ENCODE results near the gene ARMC5.
A peak's percentile ranks its signal among the peaks of the same experiment; 100 is the strongest.
"Not testable (repeated sequence)": the region's sequence is repeated elsewhere in the genome, so short reads cannot be mapped to it uniquely, and the experiment has no call there.

ARMC5 gene

DNA sequence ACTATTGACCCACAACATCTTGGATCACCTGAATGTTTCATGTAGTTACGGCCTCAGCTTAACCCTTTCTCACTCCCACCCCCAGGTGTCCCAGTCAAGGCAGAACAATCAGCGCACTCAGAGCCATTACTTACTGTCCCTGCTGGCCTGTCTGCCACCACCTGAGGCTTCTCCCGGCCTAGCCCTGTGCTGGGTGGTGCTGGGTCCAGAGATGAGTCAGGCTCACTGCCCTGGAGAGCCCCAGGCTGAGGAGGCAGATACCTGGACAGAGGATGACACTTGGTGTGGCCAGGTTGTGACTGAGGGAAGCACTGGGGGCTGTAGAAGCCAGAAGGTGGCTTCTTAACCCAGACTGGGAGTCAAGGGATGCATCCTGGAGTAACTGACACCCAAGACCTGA is 19.7 kb downstream of the ARMC5 start:
- H3K9me3 ChIP-seq: no peaks in the 10 kb centered on the region
- intact Hi-C loops (cut with DNase I; ENCODE audit: low total_unique reads): no loop called here
- H3K27me3 ChIP-seq: no peaks in the 10 kb centered on the region
- H3K4me1 ChIP-seq: peaks cover 0 to 13% (median 4%) of the 10 kb centered on the region in 4 donors
- no peak for DNase-seq
- peaks cover 40 to 44% (median 42%) of the 10 kb centered on the region in 3 donors for H3K36me3 ChIP-seq
- TF ChIP-seq, protein P1, sequence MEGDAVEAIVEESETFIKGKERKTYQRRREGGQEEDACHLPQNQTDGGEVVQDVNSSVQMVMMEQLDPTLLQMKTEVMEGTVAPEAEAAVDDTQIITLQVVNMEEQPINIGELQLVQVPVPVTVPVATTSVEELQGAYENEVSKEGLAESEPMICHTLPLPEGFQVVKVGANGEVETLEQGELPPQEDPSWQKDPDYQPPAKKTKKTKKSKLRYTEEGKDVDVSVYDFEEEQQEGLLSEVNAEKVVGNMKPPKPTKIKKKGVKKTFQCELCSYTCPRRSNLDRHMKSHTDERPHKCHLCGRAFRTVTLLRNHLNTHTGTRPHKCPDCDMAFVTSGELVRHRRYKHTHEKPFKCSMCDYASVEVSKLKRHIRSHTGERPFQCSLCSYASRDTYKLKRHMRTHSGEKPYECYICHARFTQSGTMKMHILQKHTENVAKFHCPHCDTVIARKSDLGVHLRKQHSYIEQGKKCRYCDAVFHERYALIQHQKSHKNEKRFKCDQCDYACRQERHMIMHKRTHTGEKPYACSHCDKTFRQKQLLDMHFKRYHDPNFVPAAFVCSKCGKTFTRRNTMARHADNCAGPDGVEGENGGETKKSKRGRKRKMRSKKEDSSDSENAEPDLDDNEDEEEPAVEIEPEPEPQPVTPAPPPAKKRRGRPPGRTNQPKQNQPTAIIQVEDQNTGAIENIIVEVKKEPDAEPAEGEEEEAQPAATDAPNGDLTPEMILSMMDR (IDR thresholded peaks at IDR 0.05): no peak
- no peak overlapping the region for H3K4me3 ChIP-seq
- no peak overlapping the region for H3K27ac ChIP-seq

DNA sequence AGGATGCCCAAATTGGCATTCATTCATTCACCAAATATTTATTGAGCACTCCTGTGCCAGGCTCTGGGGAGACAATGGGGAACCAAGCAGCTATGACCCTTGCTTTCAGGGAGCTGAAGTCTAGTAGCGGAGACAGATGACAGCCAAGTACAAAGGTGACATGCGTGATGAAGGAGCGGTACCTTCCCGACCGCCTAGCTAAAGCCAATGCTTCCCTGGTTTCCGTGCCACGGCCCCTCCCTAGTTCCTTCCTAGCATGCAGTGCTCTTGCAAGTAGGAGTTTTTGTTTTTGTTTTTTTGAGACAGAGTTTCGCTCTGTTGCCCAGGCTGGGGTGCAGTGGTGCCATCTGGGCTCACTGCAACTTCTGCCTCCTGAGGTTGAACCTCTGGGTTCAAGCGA is 20.4 kb downstream of the ARMC5 start:
- Histone ChIP-seq H3K27me3 (peaks cover 0 to under 1% of the 10 kb centered on the region in 2 donors), H3K4me3 (no peak overlapping the region), H3K27ac (no peak overlapping the region), H3K9me3 (no peaks in the 10 kb centered on the region), H3K36me3 (peaks cover 32 to 36% (median 34%) of the 10 kb centered on the region in 3 donors), H3K4me1 (peaks cover 0 to 8% (median 3%) of the 10 kb centered on the region in 4 donors)
- TF ChIP-seq, protein P1 (IDR thresholded peaks at IDR 0.05): no peak
- intact Hi-C loops (cut with DNase I; ENCODE audit: low total_unique reads): no loop called here
- DNase-seq: no peak

DNA sequence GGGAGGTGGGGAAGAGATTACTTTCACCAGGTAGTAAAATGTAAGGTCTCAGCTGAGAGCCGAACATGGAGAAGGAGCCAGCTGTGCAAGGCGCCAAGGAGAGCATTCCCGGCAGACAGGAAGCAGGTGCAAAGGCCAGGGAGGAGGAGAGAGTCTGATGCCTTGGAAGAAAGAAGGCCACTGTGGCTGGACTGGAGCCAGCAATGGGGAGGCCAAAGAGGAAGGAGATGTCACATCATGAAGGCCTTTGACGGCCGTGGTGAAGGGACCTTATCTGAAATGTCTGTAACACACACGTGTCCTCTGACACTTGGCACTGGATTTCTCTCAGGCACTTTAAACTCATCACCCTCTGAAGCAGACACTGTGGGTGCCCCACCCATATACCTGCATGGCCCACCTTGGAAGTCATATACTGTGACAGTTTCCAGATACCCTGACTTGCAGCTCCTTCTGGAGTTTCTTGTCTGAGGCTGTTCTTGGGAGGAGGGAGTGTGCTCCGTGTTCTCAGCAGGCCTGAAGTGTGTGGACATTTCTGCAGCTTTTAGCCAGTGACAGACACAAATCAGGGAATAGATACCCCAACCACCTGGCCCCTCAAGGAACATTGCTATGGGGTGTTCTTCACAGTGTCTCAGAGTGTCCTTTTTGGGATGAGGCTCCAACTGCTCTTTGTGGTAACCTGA is 21.7 kb downstream of the ARMC5 start:
- peaks cover 0 to 7% (median 3%) of the 10 kb centered on the region in 4 donors for H3K4me1 ChIP-seq
- DNase-seq: peak in 1 of 2 donors; percentile 44
- peaks cover 0 to 13% of the 10 kb centered on the region in 2 donors for H3K27me3 ChIP-seq
- peaks cover 19 to 24% (median 24%) of the 10 kb centered on the region in 3 donors for H3K36me3 ChIP-seq
- TF ChIP-seq, protein P1 (IDR thresholded peaks at IDR 0.05): no peak
- intact Hi-C loops (cut with DNase I; ENCODE audit: low total_unique reads): no loop called here
- no peak overlapping the region for H3K27ac ChIP-seq
- no peak overlapping the region for H3K4me3 ChIP-seq
- no peaks in the 10 kb centered on the region for H3K9me3 ChIP-seq

DNA sequence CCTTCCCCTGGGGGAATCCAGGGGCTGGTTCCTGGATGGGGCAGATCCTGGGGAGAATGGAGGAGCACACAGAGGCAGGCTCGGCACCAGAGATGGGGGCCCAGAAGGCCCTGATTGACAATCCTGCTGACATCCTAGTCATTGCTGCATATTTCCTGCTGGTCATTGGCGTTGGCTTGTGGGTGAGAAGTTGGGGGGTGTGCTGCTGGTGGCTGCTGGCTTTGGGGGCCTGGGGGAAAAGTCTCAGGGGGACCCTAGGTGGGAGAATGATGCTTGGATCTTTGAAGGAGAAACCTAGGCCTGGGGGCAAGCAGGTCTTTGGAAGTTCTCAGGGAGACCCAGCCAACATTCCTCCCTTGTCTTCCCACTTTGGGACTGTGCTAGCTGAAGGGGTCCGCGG is 23.8 kb downstream of the ARMC5 start, which contains the start of gene SLC5A2:
Gene SLC5A2 (plus strand): TSS at position 43 of the 400 bp plus-strand sequence. CDS start 14 bp downstream, at position 57.
- DNase-seq: no peak
- H3K4me1 ChIP-seq: peaks cover 6 to 19% (median 11%) of the 10 kb centered on the region in 4 donors
- no peak within 1 kb of the TSS for H3K27ac ChIP-seq
- H3K27me3 ChIP-seq: peaks cover 0 to 34% of the 10 kb centered on the region in 2 donors
- peaks cover 0 to 3% (median 3%) of the 10 kb centered on the region in 3 donors for H3K36me3 ChIP-seq
- TF ChIP-seq, protein P1 (IDR thresholded peaks at IDR 0.05): no peak
- intact Hi-C loops (cut with DNase I; ENCODE audit: low total_unique reads): no loop called here
- no peaks in the 10 kb centered on the region for H3K9me3 ChIP-seq
- no peak within 1 kb of the TSS for H3K4me3 ChIP-seq

DNA sequence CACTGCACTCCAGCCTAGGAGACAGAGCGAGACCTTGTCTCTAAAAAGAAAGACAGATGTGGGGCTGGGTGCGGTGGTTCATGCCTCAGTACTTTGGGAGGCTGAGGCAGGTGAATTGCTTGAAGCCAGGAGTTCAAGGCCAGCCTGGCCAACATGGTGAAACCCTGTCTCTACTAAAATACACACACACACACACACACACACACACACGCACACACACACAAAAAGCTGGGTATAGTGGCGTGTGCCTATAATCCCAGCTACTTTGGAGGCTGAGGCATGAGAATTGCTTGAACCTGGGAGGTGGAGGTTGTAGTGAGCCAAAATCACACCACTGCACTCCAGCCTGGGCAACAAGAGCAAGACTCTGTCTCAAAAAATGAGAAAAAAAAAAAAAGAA is 24.7 kb downstream of the ARMC5 start:
- H3K36me3 ChIP-seq; H3K4me3 ChIP-seq; intact Hi-C loops (cut with DNase I; ENCODE audit: low total_unique reads); H3K27ac ChIP-seq; H3K9me3 ChIP-seq; DNase-seq: not testable (repeated sequence)
- peaks cover 11 to 26% (median 19%) of the 10 kb centered on the region in 4 donors for H3K4me1 ChIP-seq
- H3K27me3 ChIP-seq: peaks cover 0 to 43% of the 10 kb centered on the region in 2 donors

DNA sequence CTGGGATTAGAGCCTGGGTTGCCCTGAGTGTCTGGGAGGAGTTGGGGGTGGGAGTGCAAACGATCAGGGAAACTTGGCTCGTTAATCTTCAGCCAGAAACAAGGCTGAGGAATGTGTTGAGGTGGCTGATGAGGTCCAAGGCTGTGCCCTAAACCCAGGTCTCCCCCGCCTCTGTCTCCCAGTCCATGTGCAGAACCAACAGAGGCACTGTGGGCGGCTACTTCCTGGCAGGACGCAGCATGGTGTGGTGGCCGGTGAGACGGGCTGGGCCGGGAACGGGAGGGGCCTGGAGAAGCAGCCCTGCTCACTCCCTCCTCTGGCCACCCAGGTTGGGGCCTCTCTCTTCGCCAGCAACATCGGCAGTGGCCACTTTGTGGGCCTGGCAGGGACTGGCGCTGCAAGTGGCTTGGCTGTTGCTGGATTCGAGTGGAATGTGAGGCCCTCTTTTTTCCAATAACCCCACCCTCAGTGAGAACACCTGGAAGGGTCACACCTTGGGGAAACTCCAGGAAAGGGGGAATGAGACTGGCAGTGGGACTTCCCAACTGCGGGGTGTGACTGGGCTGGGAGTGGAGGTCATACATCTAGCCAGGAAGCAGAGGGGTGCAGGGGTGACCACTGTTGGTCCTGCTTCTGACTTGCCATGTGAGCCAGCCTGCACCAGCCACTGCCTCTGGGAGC is 25.3 kb downstream of the ARMC5 start:
- Histone ChIP-seq H3K27ac (no peak overlapping the region), H3K4me1 (peaks cover 11 to 26% (median 19%) of the 10 kb centered on the region in 4 donors), H3K27me3 (peaks cover 0 to 46% of the 10 kb centered on the region in 2 donors), H3K36me3 (peaks cover 0 to under 1% (median 0%) of the 10 kb centered on the region in 3 donors), H3K9me3 (no peaks in the 10 kb centered on the region), H3K4me3 (no peak overlapping the region)
- intact Hi-C loops (cut with DNase I; ENCODE audit: low total_unique reads): no loop called here
- TF ChIP-seq, protein P1 (IDR thresholded peaks at IDR 0.05): no peak
- DNase-seq: no peak
